GOT3 (cell line): Measurements from ENCODE around the gene ERN1.

Experiments
- DNase-seq: peaks from one replicate; lab custom pipeline; 2025; ENCODE audit warnings: mixed read lengths; lab: John Stamatoyannopoulos, UW

ERN1 gene

DNA sequence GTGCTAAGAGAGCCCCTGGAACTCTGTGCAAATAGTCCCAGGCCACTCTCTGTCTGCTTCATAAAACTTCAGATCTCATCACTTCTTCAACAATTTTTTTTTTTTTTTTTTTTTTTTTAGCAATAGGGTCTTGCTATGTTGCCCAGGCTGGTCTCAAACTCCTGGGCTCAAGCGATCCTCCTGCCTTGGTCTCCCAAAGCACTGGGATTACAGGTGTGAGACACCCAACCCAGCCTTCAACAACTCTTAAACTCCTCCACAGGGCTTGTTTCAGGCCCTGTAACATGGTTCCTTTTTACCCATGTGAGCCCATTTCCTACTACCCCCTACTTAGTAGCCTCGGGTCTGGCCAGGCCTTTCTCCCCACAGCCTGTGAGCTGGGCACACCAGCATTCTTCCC lies 70.2 kb downstream of the ERN1 start:
- DNase-seq: no peak

- DNase-seq: no peak
Measured at GRCh38 chr17:64058621-64059020, 71.3 kb downstream of the ERN1 start.

GRCh38 chr17:64057701-64058263 lies 72.2 kb downstream of the ERN1 start:
- DNase-seq: no peak

- DNase-seq: no peak
Measured at GRCh38 chr17:64056269-64057005, 73.5 kb downstream of the ERN1 start.

- no peak for DNase-seq
Measured at GRCh38 chr17:64055183-64056142, 74.5 kb downstream of the ERN1 start.

DNA sequence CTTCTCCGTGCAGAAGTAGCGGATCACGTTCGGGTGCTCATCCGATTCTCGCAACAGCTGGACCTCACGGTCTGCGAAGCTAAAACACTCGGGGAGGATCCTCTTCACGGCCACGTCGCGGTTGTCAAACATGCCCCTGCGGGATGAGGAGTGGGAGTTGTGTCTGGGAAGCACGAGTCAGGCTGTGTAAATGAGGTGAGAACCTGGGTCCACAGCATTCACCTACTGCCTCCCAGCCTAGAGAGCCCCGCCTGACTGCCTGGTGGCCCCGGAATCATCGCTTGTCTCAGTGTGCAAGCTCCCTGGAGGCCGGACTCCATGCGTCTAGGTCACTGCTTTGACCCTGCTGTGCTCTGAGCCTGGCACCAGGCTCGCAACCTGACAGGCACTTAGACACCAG lies 75.6 kb downstream of the ERN1 start:
- DNase-seq: no peak

DNA sequence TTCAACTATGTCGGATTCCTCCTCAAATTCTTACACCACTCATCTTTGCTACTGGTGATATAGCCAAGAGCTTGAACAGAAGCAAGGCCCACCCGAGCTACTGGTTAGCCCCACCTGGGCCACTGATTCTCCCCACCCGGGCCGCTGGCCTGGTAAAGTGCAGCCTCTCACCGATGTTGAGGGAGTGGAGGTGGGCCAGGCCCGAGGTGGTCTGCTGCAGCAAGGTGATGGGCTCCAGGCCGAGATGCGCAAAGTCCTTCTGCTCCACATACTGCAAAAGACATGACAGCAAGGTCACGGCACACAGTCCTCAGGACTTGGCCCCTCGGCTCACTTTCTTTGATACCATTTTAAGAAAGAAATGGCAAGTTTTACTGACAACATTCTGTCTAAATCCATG lies 76.8 kb downstream of the ERN1 start:
- DNase-seq: no peak

GRCh38 chr17:64051153-64051552 lies 78.8 kb downstream of the ERN1 start:
- DNase-seq: no peak

DNA sequence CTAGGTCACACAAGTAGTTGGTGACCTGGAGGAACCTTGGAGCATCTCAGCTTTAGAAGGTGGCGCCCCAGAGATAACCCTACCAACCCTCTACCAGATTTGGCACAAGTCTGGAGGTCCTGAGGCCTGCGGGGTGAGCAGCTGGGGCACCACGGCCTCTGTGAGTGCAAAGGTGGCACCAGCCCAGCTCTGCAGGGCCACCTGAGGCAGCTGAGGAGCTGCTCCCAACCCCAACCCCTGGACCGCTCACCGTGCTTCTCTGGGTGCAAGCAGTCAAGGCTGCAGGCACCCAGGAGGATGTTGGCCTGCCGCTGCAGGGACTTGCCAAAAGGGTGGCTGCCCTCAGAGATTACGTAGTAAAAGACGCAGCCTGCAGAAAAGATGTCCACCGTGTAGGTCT lies 81.1 kb downstream of the ERN1 start:
- DNase-seq: no peak

DNA sequence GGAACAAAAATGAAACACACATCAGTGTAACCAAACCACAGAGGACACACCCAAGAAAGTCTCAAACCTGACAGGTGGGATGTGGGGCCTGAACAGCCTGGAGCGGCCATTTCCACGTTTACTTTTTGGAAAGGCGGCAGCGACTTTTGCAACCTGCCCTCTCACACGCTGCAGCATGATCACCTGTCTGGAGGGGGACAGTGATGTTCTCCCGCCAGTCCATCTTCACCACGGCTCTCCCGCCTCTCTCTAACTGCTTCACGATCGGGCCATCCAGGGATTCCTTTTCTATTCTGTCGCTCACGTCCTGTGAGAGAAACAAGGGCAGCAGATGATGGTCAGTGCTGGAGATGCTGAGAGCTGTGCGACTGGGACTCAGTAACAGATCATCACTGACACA lies 84.8 kb downstream of the ERN1 start:
- DNase-seq: no peak

DNA sequence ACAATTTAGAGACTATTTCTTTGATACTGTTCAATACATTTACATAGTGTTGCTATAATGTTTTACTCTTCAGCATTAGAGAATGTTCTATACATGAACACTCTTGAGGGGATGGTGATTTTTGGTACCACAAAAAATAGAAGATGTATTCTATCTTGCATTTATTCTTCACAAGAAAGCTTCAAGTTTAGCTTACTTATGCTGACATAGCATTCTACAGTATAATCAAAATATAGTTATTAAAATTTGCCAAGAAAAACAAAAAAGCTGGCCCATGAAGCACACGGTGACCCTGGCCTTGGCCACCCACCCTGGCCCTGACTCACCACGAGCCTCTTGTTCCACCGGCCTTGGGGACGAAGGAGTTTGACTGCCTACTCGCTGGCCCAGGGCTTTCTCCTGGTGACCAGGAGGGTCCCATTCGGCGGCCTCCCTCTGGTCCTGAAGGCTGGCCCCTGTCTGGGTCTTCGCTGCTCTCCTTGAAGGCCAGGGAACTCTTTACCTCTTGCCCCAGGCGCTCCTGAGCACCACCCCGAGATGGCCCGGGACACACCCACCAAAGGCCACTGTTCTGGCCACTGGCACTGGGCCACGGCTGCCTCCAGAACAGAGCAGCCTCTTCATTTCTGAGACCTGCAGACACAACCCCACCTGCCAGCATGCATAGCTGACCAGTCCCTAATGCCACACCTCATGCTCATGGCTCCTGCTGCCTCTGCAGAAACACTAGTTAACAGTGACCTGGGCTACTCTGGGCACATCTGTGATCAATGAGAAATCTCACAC lies 87.1 kb downstream of the ERN1 start:
- no peak for DNase-seq

DNA sequence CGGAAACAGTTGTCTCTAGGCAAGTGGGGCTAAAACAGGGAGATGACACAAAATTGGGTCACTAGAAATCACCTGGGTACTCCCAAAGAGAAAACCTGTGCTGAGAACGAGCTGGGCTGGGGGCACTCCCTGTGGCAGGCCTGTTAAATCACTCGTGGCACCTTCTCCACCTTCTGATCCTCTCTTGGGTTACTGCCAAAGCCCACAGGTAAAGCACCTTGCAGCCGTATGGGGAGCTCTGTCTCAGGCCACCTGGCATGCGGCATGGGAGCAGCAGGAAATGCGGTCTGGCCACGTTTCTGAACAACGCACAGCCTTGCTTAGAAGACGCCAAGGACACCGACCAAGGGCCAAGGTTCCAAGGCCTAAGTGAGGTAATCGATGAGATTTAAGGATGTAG lies 88.0 kb downstream of the ERN1 start:
- no peak for DNase-seq

DNA sequence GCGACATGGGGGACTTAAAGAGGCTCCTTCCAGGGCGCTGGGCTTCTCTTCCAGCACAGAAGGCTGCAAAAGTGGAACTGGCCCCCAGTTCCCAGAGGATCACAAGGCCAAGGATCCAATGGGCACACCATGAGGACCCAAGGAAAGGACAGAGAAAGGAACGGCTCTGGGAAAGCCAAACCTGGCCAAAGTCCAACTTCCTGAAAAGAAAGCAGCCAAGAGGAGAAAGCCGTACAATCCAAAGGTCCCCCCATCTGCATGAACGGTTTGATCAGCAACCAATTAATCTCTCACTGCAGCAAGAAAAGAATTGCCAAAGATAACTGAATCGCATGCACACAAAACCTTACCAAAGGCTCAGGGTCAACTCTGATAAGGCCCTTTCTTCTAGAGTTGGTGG lies 89.7 kb downstream of the ERN1 start:
- DNase-seq: no peak

DNA sequence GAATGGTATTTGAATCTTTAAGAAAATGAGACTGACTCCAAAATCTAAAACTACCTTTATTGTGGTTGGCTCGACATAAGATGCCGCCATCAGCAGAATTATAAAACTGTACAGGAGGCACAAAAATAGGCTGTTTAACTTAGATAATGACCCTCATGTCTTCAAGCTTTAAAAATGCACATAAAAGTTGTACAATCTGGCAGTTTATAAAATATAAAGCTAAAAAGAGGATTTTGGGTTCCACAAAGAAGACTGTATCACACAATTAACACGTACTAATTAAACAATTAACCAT lies 90.9 kb downstream of the ERN1 start:
- no peak for DNase-seq

DNA sequence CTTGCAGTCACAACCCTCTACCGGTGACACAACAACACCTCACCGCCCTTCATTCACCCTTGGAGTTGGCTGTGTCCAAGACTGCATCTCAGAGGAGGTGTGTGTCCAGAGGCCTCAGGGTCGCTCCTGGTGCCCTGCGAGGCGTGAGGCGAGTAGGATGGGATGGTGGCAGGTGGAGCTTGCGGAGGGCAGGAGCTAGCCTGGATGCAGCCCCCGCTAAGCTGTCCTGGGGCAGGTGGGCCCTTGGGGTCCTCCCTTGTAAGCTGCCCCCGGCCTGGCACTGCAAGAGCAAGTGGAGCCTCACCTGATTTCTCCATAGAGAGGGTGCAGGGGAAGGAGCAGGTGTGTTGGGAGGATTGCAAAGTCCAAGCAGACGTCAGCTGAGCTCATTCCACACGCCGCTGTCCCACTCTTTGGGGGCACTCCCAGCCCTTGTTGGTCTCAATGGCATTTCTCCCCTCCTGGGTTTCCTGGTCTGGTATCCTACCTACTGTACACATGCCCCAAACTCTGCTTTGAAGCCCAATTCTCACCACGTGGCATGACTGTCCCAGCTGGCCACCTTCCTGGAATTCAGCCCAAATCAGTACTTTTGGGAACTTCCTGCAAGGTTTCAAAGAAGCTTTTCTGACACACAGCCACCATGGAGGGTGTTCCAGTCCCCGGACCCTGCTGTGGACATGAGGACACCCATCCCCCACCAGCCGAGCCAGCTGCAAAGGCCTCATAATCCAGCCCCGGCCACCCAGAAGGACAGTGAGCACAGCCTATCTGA lies 91.4 kb downstream of the ERN1 start:
- no peak for DNase-seq

GRCh38 chr17:64037802-64038201 lies 92.1 kb downstream of the ERN1 start:
- no peak for DNase-seq

- DNase-seq: no peak
Measured at GRCh38 chr17:64037180-64037579, 92.8 kb downstream of the ERN1 start.

- DNase-seq: no peak
Measured at GRCh38 chr17:64036198-64036922, 93.6 kb downstream of the ERN1 start.

DNA sequence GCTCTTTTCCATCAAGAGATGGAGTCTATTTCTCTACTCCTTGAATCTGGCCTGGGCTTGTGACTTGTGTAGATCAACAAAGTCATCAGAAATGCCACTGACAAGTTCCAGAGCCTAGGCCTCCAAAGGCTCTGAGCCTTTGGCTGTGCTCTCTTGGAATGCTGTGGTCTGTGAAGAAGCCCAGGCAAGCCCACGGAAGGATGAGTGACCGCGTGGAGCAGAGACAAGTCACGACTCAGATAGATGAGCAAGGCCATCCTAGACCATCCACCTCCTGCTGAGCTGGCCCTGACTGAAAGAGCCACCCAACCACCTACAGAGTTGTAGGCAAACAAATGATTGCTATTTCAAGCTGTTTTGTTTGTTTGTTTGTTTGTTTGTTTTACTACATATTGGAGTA lies 97.9 kb downstream of the ERN1 start:
- DNase-seq: no peak

DNA sequence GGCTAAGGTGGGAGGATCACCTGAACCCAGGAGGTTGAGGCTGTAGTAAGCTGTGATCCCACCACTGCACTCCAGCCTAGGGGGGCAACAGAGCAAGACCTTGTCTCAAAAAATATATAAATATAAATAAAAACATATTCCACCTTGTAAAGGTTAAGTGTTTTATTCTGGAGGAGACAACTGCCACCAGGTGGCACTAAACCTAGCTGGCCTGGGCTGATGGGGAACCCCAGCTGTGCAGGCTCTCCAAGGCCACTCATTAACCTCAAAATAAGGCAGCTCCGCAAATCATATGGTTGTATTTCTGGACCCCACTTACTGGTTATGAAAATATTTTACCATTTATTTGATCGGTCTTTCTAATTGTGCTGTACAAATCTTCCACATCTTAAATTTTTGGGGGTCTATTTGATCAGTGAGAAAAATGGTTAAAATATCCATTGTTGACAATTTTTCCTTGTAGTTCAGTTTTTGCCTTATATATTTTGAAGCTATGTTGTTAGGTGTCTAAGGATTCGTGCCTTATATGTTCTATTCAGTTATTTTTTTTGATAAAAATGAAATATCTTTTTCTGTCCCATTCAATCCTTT lies 101.0 kb downstream of the ERN1 start:
- DNase-seq: no peak
